WTC11 (cell line): Measurements from ENCODE around the gene CTTN.

Experiments used
- TF ChIP-seq, protein P1 (sequence below): fragments of 200-600 bp; IDR thresholded peaks from 2 replicates; pipeline ENCODE4 v1.8.0; 2022; ENCODE audit warnings: antibody characterized with exemption
- TF ChIP-seq, protein P2 (sequence below): sonication (generic); formaldehyde crosslinking; conservative IDR thresholded peaks from 2 replicates; pipeline ENCODE4 v1.8.1; 2022; ENCODE audit warnings: mild to moderate bottlenecking, missing genetic modification reagents

DNA sequence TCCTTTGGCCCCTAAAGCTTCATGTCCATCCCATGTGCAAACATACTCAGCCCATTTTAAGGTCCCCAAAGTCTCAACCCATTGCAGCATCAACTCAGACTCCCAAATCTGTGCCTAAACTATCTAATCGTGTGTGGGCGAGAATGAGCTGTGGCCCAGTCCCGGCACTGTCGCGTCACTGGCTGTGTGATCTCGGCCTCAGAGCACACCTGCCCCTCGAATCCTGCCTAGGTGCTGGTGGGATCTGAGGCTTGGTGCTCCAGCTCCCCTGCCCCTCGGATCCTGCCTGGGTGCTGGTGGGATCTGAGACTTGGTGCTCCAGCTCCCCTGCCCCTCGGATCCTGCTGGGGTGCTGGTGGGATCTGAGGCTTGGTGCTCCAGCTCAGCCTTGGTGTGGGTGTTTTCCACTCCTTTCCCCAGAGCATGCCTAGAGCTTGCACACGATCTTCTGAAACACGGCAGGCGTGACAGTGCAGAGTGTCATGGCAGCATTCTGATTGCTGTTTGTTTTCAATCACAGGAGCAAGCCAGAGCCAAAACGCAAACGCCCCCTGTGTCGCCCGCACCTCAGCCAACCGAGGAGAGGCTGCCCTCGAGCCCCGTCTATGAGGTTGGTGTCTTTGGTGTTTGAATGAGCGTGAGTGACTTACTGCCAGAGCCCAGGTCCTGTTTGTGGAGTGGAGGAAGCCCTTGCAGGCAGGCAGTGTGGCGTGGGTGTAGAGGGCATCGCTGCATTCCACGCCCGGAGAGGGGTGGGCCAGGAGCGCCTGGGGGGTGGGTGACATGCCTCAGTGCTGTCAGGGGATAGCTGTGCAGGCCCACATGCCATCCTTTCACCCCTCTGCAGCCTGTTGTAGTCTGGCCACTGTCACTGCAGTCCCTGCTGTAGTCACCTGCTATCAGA lies 32.6 kb downstream of the CTTN start:
- TF ChIP-seq, protein P1, sequence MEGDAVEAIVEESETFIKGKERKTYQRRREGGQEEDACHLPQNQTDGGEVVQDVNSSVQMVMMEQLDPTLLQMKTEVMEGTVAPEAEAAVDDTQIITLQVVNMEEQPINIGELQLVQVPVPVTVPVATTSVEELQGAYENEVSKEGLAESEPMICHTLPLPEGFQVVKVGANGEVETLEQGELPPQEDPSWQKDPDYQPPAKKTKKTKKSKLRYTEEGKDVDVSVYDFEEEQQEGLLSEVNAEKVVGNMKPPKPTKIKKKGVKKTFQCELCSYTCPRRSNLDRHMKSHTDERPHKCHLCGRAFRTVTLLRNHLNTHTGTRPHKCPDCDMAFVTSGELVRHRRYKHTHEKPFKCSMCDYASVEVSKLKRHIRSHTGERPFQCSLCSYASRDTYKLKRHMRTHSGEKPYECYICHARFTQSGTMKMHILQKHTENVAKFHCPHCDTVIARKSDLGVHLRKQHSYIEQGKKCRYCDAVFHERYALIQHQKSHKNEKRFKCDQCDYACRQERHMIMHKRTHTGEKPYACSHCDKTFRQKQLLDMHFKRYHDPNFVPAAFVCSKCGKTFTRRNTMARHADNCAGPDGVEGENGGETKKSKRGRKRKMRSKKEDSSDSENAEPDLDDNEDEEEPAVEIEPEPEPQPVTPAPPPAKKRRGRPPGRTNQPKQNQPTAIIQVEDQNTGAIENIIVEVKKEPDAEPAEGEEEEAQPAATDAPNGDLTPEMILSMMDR, result no peak
- TF ChIP-seq, protein P2, sequence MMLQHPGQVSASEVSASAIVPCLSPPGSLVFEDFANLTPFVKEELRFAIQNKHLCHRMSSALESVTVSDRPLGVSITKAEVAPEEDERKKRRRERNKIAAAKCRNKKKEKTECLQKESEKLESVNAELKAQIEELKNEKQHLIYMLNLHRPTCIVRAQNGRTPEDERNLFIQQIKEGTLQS (CRISPR knock-in tag), result no peak
